ENCODE data around the gene IRF2BPL. TPM values are rescaled to one million over a fixed set of nuclear protein-coding genes. Genes with fewer than 3 reads are reported as not detected.

Gene IRF2BPL
- total RNA-seq, 6 experiments from 2014 or later, result 11.7 to 18.1 (median 13.7) TPM

DNA sequence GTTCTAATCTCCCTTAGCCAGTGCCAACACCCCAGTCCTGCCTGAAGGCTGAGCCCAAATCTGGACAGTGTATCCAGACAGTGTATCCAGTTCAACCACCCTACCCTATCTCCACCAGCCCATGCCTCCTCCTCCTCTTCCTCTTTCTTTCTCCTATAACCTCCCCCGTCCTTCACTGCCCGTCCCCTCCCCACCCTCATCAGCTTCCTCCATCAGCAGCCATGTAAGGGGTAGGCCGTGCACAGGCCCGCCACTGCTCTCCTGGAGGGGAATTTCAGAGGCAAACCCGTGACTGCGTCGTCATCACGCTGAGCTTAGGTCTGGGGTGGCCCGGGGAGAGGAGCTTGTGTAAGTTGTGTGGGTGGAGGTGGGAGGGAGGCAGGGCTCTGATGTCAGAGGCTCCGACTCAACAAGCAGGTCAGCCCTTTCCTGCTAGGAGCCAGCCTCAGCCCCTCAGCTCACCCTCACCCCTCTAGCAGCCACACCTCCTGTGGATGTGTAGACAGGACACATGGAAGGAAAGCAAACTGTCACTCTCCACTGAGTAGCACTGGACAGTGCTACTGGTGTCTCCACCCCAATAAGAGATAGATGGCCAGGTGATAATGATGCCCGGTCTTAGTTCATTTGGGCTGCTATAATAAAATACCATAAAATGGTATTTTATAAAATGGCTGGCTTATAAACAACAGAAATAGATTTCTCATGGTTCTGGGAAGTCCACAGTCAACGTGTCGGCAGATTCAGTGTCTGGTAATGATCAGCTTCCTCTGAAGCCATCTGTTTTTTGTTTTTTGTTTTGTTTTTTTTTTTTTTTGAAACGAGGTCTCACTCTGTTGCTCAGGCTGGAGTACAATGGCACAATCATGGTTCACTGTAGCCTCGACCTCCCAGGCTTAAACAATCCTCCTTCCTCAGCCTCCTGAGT is 50.5 kb downstream of the IRF2BPL start:
- DNase-seq (peak in 2 of 3 donors; percentile 71 to 76), ATAC-seq (peak; percentile 55 to 87 (median 76))
- 52% methylated on average over 15 of the region's 15 CpGs for WGBS (ENCODE audit: insufficient coverage, low coverage, low lambda C conversion rate, missing lambda C conversion rate)
- Histone ChIP-seq H3K4me1 (no peaks in the 10 kb centered on the region), H3K9me3 (no peaks in the 10 kb centered on the region), H3K27me3 (no peaks in the 10 kb centered on the region), H3K27ac (no peak overlapping the region), H3K36me3 (no peaks in the 10 kb centered on the region), H3K4me3 (no peak overlapping the region)
- no peak for TF ChIP-seq POLR2A (IDR thresholded peaks at IDR 0.05)
- no peak for TF ChIP-seq CTCF (IDR thresholded peaks at IDR 0.05)
- intact Hi-C loops (cut with DNase I), result no loop called here

GRCh38 chr14:76976240-76977005 is 52.1 kb downstream of the IRF2BPL start:
- H3K27ac ChIP-seq, result no peak overlapping the region
- WGBS (ENCODE audit: insufficient coverage, low coverage, low lambda C conversion rate, missing lambda C conversion rate), result 83% methylated on average over 1 of the region's 7 CpGs
- H3K4me3 ChIP-seq, result no peak overlapping the region
- DNase-seq, result no peak
- ATAC-seq, result peak in 2 of 4 donors; percentile 14 to 26
- intact Hi-C loops (cut with DNase I), result no loop called here
- TF ChIP-seq CTCF (IDR thresholded peaks at IDR 0.05) (no peak), POLR2A (IDR thresholded peaks at IDR 0.05) (no peak)
- no peaks in the 10 kb centered on the region for H3K4me1 ChIP-seq
- no peaks in the 10 kb centered on the region for H3K36me3 ChIP-seq
- H3K9me3 ChIP-seq, result no peaks in the 10 kb centered on the region
- no peaks in the 10 kb centered on the region for H3K27me3 ChIP-seq

DNA sequence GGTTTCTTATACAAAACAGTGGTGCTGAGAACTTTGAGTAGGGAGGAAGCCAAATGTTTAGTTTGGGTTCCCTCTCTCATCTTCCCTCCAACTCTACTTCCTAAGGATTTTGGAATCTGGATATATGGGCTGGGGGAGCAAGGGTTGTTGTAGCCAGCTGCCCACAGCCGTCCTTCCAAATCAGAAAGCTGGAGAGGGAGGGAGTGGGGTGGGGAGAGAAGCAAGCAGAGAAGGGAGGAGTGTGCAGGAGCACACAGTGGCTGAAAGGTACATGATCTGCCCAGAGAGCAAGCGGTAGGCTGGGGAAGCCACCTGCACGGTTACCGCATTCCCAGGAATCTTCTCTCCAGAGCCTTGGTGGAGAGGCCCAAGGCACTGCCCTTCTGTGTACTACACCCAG is 52.7 kb downstream of the IRF2BPL start:
- DNase-seq, result no peak
- no peaks in the 10 kb centered on the region for H3K9me3 ChIP-seq
- no peaks in the 10 kb centered on the region for H3K36me3 ChIP-seq
- TF ChIP-seq CTCF (IDR thresholded peaks at IDR 0.05) (no peak), POLR2A (IDR thresholded peaks at IDR 0.05) (no peak)
- no peaks in the 10 kb centered on the region for H3K27me3 ChIP-seq
- ATAC-seq, result peak in 1 of 4 donors; percentile 6
- WGBS (ENCODE audit: insufficient coverage, low coverage, low lambda C conversion rate, missing lambda C conversion rate), result 57% methylated on average over 1 of the region's 4 CpGs
- H3K4me1 ChIP-seq, result no peaks in the 10 kb centered on the region
- intact Hi-C loops (cut with DNase I), result no loop called here
- no peak overlapping the region for H3K4me3 ChIP-seq
- no peak overlapping the region for H3K27ac ChIP-seq

- WGBS (ENCODE audit: insufficient coverage, low coverage, low lambda C conversion rate, missing lambda C conversion rate), result 67% methylated on average over 2 of the region's 8 CpGs
- Histone ChIP-seq H3K36me3 (no peaks in the 10 kb centered on the region), H3K4me3 (no peak overlapping the region), H3K4me1 (no peaks in the 10 kb centered on the region), H3K27me3 (no peaks in the 10 kb centered on the region), H3K27ac (no peak overlapping the region), H3K9me3 (no peaks in the 10 kb centered on the region)
- no peak for ATAC-seq
- DNase-seq, result no peak
- intact Hi-C loops (cut with DNase I), result no loop called here
- TF ChIP-seq CTCF (IDR thresholded peaks at IDR 0.05), result no peak
- no peak for TF ChIP-seq POLR2A (IDR thresholded peaks at IDR 0.05)
Measured at GRCh38 chr14:76975051-76975450, 53.5 kb downstream of the IRF2BPL start.

Other genes starting within 250 kb of the IRF2BPL start
- 10 to 100 TPM in 5 of 6 experiments, 1 to 10 TPM in 1; 9.3 to 17.8 (median 14.4) TPM for gene ANGEL1, start 215.8 kb downstream of the IRF2BPL start, total RNA-seq
- not detected for gene LRRC74A, start 202.3 kb downstream of the IRF2BPL start, total RNA-seq
- 10 to 100 TPM; 10.4 to 18.7 (median 12.7) TPM for gene CIPC, start 69.5 kb upstream of the IRF2BPL start, total RNA-seq
- not detected for gene ZDHHC22, start 113.1 kb upstream of the IRF2BPL start, total RNA-seq
- under 1 TPM in 4 of 6 experiments, not detected in 2; 0.07 to 0.82 (median 0.15) TPM for gene TMEM63C, start 153.1 kb upstream of the IRF2BPL start, total RNA-seq
- not detected for gene NGB, start 242.5 kb upstream of the IRF2BPL start, total RNA-seq